MM.1S (cell line): ENCODE data around the gene SEC22A.

Experiments used
- DNase-seq: peaks from one replicate; pipeline ENCODE4 v3.0.0-alpha.2; 2015
- H2AFZ ChIP-seq: fragments of 300-600 bp; sonication (generic); 2 replicates; pipeline ENCODE4 v1.6.0; 2016; ENCODE audit warnings: antibody characterized with exemption, low read length
- H3F3A ChIP-seq: fragments of 300-600 bp; sonication (generic); 2 replicates; pipeline ENCODE4 v1.6.1; 2016; ENCODE audit warnings: mild to moderate bottlenecking, antibody characterized with exemption, low read length, moderate library complexity, mixed read lengths; ENCODE audit not compliant: insufficient read depth
- H3K27ac ChIP-seq: fragments of 300-600 bp; sonication (generic); 2 replicates; pipeline ENCODE4 v1.5.1; 2016; ENCODE audit warnings: mild to moderate bottlenecking, low read length
- H3K27me3 ChIP-seq: fragments of 300-600 bp; sonication (generic); replicated peaks from 2 replicates; pipeline ENCODE4 v1.6.0; 2016; ENCODE audit warnings: low read length; ENCODE audit not compliant: insufficient read depth
- H3K36me3 ChIP-seq: fragments of 300-600 bp; sonication (generic); replicated peaks from 2 replicates; pipeline ENCODE4 v1.6.1; 2016; ENCODE audit warnings: mild to moderate bottlenecking, low read length, mixed read lengths; ENCODE audit not compliant: insufficient read depth
- H3K4me1 ChIP-seq: fragments of 300-600 bp; sonication (generic); 2 replicates; pipeline ENCODE4 v1.6.1; 2016; ENCODE audit warnings: low read length, mixed read lengths
- H3K4me2 ChIP-seq: fragments of 300-600 bp; sonication (generic); 2 replicates; pipeline ENCODE4 v1.6.0; 2016; ENCODE audit warnings: low read depth, low read length
- H3K4me3 ChIP-seq: fragments of 300-600 bp; sonication (generic); 2 replicates; pipeline ENCODE4 v1.5.1; 2016; ENCODE audit warnings: low read length, mixed read lengths
- H3K79me2 ChIP-seq: fragments of 300-600 bp; sonication (generic); 2 replicates; pipeline ENCODE4 v1.6.1; 2016; ENCODE audit warnings: mixed run types, low read length, mixed read lengths
- H3K9ac ChIP-seq: fragments of 300-600 bp; sonication (generic); 2 replicates; pipeline ENCODE4 v1.6.1; 2016; ENCODE audit warnings: low read length, mixed read lengths
- H3K9me2 ChIP-seq: fragments of 300-600 bp; sonication (generic); replicated peaks from 2 replicates; pipeline ENCODE4 v1.6.1; 2016; ENCODE audit warnings: mild to moderate bottlenecking, low read length, mixed read lengths; ENCODE audit not compliant: insufficient read depth
- H3K9me3 ChIP-seq: fragments of 300-600 bp; sonication (generic); replicated peaks from 2 replicates; pipeline ENCODE4 v1.6.1; 2016; ENCODE audit warnings: mild to moderate bottlenecking, low read length, mixed read lengths; ENCODE audit not compliant: insufficient read depth
- H4K20me1 ChIP-seq: fragments of 300-600 bp; sonication (generic); 2 replicates; pipeline ENCODE4 v1.6.1; 2016; ENCODE audit warnings: mild to moderate bottlenecking, low read length, moderate library complexity, mixed read lengths; ENCODE audit not compliant: insufficient read depth
- CTCF ChIP-seq: fragments of 300-600 bp; sonication (generic); IDR thresholded peaks from 2 replicates; pipeline ENCODE4 v1.5.1; 2016; ENCODE audit warnings: antibody characterized with exemption, low read length, mixed read lengths
- EZH2 ChIP-seq: fragments of 300-600 bp; sonication (generic); optimal IDR thresholded peaks from 2 replicates; pipeline ENCODE3; 2017; ENCODE audit warnings: low read depth, mild to moderate bottlenecking, antibody characterized with exemption, low read length, mixed read lengths
- EZH2phosphoT487 ChIP-seq: fragments of 300-600 bp; sonication (generic); IDR thresholded peaks from 2 replicates; pipeline ENCODE4 v1.6.1; 2018; ENCODE audit warnings: antibody characterized with exemption, low read length

SEC22A gene

GRCh38 chr3:123305192-123305591, 103.4 kb downstream of the SEC22A start:
- Histone ChIP-seq H3K4me2 (no peak overlapping the region), H4K20me1 (no peaks in the 10 kb centered on the region)
- TF ChIP-seq EZH2phosphoT487 (no peak), CTCF (no peak), EZH2 (no peak)

GRCh38 chr3:123307064-123307463, 105.3 kb downstream of the SEC22A start:
- Histone ChIP-seq H3K4me1 (peaks cover 8% of the 10 kb centered on the region; the same call in 1 of the 2 replicates), H3K9me3 (no peaks in the 10 kb centered on the region), H3K36me3 (no peaks in the 10 kb centered on the region), H3K4me3 (no peak overlapping the region), H3K79me2 (no peaks in the 10 kb centered on the region), H4K20me1 (no peaks in the 10 kb centered on the region), H3K9me2 (no peaks in the 10 kb centered on the region), H3K27me3 (no peaks in the 10 kb centered on the region), H3K9ac (no peak overlapping the region), H3F3A (no peaks in the 10 kb centered on the region), H3K27ac (no peak overlapping the region), H3K4me2 (no peak overlapping the region), H2AFZ (no peak overlapping the region)
- DNase-seq, result no peak
- no peak for TF ChIP-seq CTCF
- TF ChIP-seq EZH2, result no peak
- TF ChIP-seq EZH2phosphoT487, result no peak

More at GRCh38 chr3:123305192-123305591, 103.4 kb downstream of the SEC22A start:
- Histone ChIP-seq H3K9ac (no peak overlapping the region), H3K36me3 (no peaks in the 10 kb centered on the region), H3K9me2 (no peaks in the 10 kb centered on the region), H3K4me1 (no peaks in the 10 kb centered on the region), H3K27ac (no peak overlapping the region), H2AFZ (no peak overlapping the region), H3K9me3 (no peaks in the 10 kb centered on the region), H3F3A (no peaks in the 10 kb centered on the region), H3K4me3 (no peak overlapping the region), H3K27me3 (no peaks in the 10 kb centered on the region), H3K79me2 (no peaks in the 10 kb centered on the region)
- no peak for DNase-seq

- Histone ChIP-seq H3K27me3 (no peaks in the 10 kb centered on the region), H3F3A (no peaks in the 10 kb centered on the region), H3K9ac (no peak overlapping the region), H3K4me1 (peaks cover 12% of the 10 kb centered on the region; the same call in 1 of the 2 replicates), H3K9me2 (no peaks in the 10 kb centered on the region), H4K20me1 (no peaks in the 10 kb centered on the region), H3K36me3 (no peaks in the 10 kb centered on the region), H3K79me2 (no peaks in the 10 kb centered on the region), H2AFZ (no peak overlapping the region), H3K9me3 (no peaks in the 10 kb centered on the region), H3K27ac (no peak overlapping the region), H3K4me2 (no peak overlapping the region), H3K4me3 (no peak overlapping the region)
- no peak for TF ChIP-seq CTCF
- TF ChIP-seq EZH2, result no peak
- TF ChIP-seq EZH2phosphoT487, result no peak
- no peak for DNase-seq
Measured at GRCh38 chr3:123310186-123310585, 108.4 kb downstream of the SEC22A start.
